Activated CD8-positive, alpha-beta memory T cell treated with anti-CD3 and anti-CD28 coated beads, Interleukin-2, amount 10 ng/mL, durations not matched to agents 7 days and 5 days (primary cell): ENCODE data around the gene PDZRN3. TPM values are rescaled to one million over a fixed set of nuclear protein-coding genes. Genes with fewer than 3 reads are reported as not detected.

Source experiments
- ATAC-seq: fragments of 150-1000 bp; cut with Tn5 transposase; one replicate; pipeline ENCODE4 v1.10.0; 2021; ENCODE audit warnings: moderate library complexity
- CTCF ChIA-PET: fragments of 350-600 bp; sonication (Branson Sonifier 250); formaldehyde crosslinking; loops from one replicate; lab custom pipeline; 2021; ENCODE audit warnings: antibody characterized with exemption; lab: Charles Lee
- DNase-seq: peaks from one replicate; pipeline ENCODE4 v3.0.0-alpha.2; 2020
- H3K27ac Mint-ChIP-seq: one replicate; pipeline ENCODE4 v1.8.0; 2021; ENCODE audit warnings: mild to moderate bottlenecking, mixed read lengths
- H3K27me3 Mint-ChIP-seq: one replicate; pipeline ENCODE4 v1.8.0; 2021; ENCODE audit warnings: mixed read lengths
- H3K36me3 Mint-ChIP-seq: one replicate; pipeline ENCODE4 v1.8.0; 2021; ENCODE audit warnings: mild to moderate bottlenecking, mixed read lengths
- H3K4me1 Mint-ChIP-seq: one replicate; pipeline ENCODE4 v1.8.0; 2021; ENCODE audit warnings: mixed read lengths
- H3K4me3 Mint-ChIP-seq: one replicate; pipeline ENCODE4 v1.8.0; 2021; ENCODE audit warnings: mild to moderate bottlenecking, moderate library complexity, mixed read lengths
- H3K9me3 Mint-ChIP-seq: one replicate; pipeline ENCODE4 v1.8.0; 2022; ENCODE audit warnings: low read depth, mixed read lengths
- total RNA-seq, 2 experiments: library from RNA; stranded (reverse); gene quantifications; one replicate each; pipeline ENCODE4 v1.2.3, GENCODE V29; 2021

The PDZRN3 gene
- total RNA-seq, 2 experiments from 2014 or later = not detected

DNA sequence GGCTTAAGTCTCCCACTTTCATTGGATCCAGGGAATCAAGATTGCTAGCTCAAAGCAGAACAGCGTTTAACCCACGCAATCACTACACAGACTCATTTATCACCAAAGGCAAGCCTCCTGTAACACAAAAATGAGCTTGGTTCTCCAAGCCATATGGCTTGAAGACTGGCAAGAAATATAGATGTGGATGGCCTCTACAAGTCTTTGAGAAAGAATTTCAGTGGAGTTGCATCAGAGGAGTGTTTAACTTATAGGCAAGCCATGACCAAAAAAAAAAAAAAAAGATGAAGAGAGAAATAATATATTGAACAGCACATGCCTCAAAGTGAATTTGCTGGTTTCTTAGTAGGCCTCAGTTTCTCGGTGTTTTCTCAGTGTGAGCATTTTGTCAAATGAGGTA, 27.3 kb downstream of the PDZRN3 start:
- Mint-ChIP-seq H3K9me3 (peaks cover 3% of the 10 kb centered on the region), H3K4me1 (no peaks in the 10 kb centered on the region), H3K36me3 (no peaks in the 10 kb centered on the region), H3K27ac (no peak overlapping the region), H3K4me3 (no peak overlapping the region), H3K27me3 (no peaks in the 10 kb centered on the region)
- CTCF ChIA-PET = no interaction called here
- ATAC-seq (no peak), DNase-seq (no peak)

DNA sequence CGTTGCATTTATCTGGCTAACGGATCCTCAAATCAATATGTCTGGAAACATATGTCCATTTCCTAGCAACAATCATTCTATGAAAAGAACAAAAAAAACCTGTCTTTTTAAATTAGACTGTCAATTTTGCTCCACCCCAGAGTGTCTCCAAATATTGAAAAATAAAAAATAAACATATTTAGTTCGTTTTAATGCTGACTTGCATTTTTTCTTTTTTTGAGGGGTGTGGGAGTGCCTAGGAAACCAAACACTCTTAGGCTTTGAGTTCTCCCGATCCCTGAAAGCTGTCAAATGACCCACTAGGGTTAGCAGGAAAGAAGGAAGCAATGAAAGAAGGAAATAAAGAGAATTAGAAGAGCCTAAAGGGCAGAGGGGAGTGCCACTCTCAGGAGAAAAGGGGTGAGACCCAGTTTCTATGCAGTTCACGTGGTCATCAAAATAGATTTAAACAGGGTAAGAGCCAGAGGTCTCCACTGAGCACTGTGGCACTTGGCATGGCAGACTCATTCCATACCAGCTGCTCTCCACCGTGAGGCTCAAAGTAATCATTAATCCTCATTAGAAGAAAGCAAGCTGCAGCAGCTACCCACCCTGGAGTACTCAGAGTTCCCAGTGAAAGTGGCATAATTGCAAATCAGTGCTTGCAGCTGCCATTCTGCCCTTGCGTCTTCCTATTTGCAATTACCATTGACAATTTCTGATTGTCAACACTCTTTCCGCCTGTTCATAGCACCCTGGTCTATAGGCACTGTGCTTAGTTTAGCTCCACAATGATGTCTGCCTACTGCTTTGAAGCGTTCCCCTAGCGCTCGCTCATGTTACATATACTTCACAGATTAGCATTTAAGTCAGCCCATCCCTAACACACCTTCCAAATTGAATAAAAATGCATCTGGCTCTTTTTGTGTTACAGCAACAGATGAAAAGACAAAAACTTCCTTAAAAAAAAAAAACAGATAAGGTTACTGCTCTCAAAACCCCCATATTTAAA, 32.3 kb downstream of the PDZRN3 start:
- Mint-ChIP-seq H3K27ac (no peak overlapping the region), H3K27me3 (no peaks in the 10 kb centered on the region), H3K4me1 (no peaks in the 10 kb centered on the region), H3K36me3 (no peaks in the 10 kb centered on the region), H3K4me3 (no peak overlapping the region), H3K9me3 (peaks cover 2% of the 10 kb centered on the region)
- CTCF ChIA-PET = no interaction called here
- DNase-seq (no peak), ATAC-seq (no peak)

DNA sequence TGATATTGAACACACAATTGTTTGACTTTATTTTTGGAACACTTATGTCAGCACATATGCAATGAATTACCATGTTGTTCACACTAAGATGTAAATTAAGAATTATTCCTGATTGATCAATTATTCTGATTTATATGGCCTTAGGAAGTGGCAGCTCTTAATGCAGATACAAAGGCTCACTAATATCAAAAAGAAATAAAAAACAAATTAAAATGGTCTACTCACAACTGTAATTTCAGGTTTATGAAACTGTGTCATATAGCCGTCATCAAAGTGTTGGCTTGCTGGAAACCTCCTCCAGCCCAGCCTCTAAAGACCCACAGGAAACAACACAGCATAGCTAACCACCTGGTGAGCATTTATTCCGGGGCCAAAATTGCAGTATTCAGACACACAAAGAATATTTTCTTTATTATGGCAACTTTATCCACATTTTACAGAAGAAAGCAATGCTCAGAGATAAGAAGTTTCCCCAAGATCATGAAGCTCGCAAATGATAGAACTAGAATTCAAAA, 33.4 kb downstream of the PDZRN3 start:
- DNase-seq (no peak), ATAC-seq (no peak)
- H3K36me3 Mint-ChIP-seq = no peaks in the 10 kb centered on the region
- H3K4me1 Mint-ChIP-seq = no peaks in the 10 kb centered on the region
- H3K27me3 Mint-ChIP-seq = no peaks in the 10 kb centered on the region
- H3K27ac Mint-ChIP-seq = no peak overlapping the region
- peaks cover 2% of the 10 kb centered on the region for H3K9me3 Mint-ChIP-seq
- CTCF ChIA-PET = no interaction called here
- no peak overlapping the region for H3K4me3 Mint-ChIP-seq

DNA sequence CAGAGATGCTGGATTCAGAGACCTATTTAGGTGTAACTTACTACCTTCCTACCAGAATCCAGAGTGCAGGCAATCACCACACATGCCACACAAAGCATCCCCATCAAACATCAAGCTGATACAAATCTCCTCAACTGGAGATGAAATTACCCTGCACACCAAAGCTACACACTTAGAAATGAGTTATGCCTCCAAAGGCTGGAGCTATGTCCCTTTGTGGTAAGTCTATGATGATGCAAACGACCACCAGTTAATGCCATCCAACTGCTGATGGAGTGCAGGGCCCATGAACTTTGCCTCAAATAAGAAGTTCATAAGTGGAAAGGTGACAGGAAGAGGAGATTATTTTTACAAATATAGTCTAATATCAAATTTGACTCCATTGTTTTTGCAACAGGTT, 38.1 kb downstream of the PDZRN3 start:
- H3K9me3 Mint-ChIP-seq = peaks cover 2% of the 10 kb centered on the region
- no peaks in the 10 kb centered on the region for H3K27me3 Mint-ChIP-seq
- H3K4me1 Mint-ChIP-seq = no peaks in the 10 kb centered on the region
- CTCF ChIA-PET = no interaction called here
- DNase-seq (no peak), ATAC-seq (no peak)
- H3K27ac Mint-ChIP-seq = no peak overlapping the region
- H3K36me3 Mint-ChIP-seq = no peaks in the 10 kb centered on the region
- no peak overlapping the region for H3K4me3 Mint-ChIP-seq

DNA sequence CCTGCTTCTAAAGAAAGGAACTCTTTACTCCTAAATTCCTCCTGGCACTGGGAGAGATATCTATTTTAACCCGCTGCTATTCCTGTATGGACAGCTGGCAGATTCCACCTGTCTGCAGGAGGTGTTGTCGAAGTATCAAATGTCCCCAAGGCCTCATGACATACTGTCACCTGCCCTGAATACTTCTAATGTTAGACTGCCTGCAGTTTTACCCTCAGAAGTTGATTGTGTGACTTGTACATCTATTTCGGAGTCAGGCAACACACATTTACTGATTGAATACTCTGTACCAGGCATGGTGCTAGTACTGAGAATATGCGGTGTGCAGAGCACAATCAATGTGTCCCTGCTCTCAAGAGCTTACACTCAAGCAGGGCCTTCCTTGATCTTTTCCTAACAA, 38.6 kb downstream of the PDZRN3 start:
- no peak for DNase-seq
- Mint-ChIP-seq H3K9me3 (peaks cover 2% of the 10 kb centered on the region), H3K27ac (no peak overlapping the region), H3K27me3 (no peaks in the 10 kb centered on the region), H3K4me3 (no peak overlapping the region), H3K36me3 (no peaks in the 10 kb centered on the region), H3K4me1 (no peaks in the 10 kb centered on the region)
- CTCF ChIA-PET = no interaction called here
- no peak for ATAC-seq

DNA sequence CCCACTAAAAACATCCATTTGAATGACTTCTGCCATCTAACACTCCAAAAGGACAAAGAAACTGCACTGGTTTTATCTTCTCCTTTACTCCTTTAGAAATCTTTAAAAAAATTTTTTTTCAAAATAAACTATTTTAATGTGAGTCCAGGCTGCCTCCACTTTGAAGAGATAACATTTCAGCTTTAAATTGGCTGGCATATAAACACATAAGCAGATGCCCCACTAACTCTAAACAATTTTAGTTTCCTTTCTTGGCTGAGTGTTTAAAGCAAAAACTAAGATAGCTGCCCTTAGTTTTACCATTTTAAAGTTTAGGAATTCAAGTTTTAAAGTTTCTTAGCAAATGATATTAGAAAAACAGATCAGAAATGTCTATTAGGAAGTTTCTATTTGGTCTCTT, 39.9 kb downstream of the PDZRN3 start:
- no peaks in the 10 kb centered on the region for H3K4me1 Mint-ChIP-seq
- no peak overlapping the region for H3K27ac Mint-ChIP-seq
- no peaks in the 10 kb centered on the region for H3K27me3 Mint-ChIP-seq
- ATAC-seq (no peak), DNase-seq (no peak)
- no peaks in the 10 kb centered on the region for H3K36me3 Mint-ChIP-seq
- peaks cover 2% of the 10 kb centered on the region for H3K9me3 Mint-ChIP-seq
- CTCF ChIA-PET = no interaction called here
- no peak overlapping the region for H3K4me3 Mint-ChIP-seq

DNA sequence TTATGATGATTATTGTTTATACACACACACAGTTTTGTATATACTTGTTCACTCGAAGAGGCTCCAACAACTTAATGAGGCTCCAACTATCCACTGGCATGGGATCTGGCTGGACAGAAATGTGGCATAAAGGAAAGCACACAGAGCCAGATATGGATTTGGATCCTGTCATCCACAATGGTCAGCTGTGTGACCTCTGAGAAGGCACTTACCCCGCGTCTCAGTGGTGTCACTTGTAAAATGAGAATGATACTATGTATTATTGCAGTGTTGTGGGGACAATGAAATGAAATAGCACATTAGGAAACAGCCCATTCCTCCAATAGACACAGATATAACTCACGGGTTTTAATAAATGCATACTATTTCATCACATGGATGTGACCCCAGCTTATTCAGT, 42.2 kb downstream of the PDZRN3 start:
- CTCF ChIA-PET = no interaction called here
- DNase-seq (no peak), ATAC-seq (no peak)
- no peaks in the 10 kb centered on the region for H3K27me3 Mint-ChIP-seq
- H3K36me3 Mint-ChIP-seq = no peaks in the 10 kb centered on the region
- no peaks in the 10 kb centered on the region for H3K4me1 Mint-ChIP-seq
- H3K4me3 Mint-ChIP-seq = no peak overlapping the region
- H3K9me3 Mint-ChIP-seq = no peaks in the 10 kb centered on the region
- H3K27ac Mint-ChIP-seq = no peak overlapping the region

DNA sequence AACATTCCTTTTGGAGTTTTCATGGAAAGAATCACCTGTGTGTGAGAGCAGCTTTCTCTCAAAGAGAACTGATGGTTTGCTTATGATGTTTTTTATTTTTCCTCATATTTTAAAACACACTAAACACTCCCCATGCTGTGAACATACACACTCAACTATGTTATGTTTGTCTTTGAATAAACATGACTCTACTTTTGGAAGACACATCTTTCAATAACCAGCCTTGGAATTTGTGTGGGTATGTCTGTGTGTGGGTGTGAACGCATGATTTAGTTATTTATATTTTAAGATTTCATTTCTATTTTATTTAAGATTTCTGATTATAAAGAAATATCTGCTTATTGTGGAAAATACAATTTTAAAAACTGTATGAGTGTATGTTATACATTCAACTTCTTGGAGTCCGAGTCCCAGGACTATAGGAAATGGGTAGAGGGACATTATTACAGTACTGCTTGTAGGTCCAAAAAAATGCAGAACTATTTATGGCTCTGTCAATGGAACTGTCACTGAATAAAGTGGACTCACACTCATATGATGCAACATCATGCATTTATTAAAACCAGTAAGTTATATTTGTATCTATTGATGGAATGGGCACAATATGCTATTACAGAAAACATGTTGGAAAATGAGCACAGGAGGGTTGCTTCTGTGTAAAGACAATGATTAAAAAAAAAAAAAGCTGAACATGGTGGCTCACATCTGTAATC, 43.5 kb downstream of the PDZRN3 start:
- H3K27ac Mint-ChIP-seq = no peak overlapping the region
- no peaks in the 10 kb centered on the region for H3K4me1 Mint-ChIP-seq
- no peaks in the 10 kb centered on the region for H3K36me3 Mint-ChIP-seq
- CTCF ChIA-PET = no interaction called here
- ATAC-seq = no peak
- no peak overlapping the region for H3K4me3 Mint-ChIP-seq
- H3K9me3 Mint-ChIP-seq = no peaks in the 10 kb centered on the region
- no peak for DNase-seq
- H3K27me3 Mint-ChIP-seq = no peaks in the 10 kb centered on the region

DNA sequence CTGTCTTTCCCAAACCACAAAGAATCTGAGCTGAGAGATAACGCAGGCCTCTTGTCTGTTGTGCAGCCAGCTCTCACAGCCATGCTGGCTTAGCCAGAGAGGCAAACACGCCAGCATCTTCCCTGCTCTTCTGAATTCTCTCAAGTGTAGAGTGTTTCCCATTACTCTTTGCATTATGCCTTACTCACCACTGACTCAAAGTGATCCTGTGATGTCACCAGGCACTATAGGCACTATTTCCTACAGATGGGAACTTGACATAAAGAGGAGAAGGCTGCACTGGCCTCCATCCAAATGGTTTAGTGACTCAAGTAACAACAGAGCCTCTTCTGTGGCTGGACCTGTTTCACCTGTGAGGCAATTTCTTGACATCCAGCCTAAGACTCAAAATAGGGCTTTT, 44.4 kb downstream of the PDZRN3 start:
- ATAC-seq (no peak), DNase-seq (no peak)
- Mint-ChIP-seq H3K27me3 (no peaks in the 10 kb centered on the region), H3K4me3 (no peak overlapping the region), H3K36me3 (no peaks in the 10 kb centered on the region), H3K4me1 (no peaks in the 10 kb centered on the region), H3K9me3 (no peaks in the 10 kb centered on the region), H3K27ac (no peak overlapping the region)
- CTCF ChIA-PET = no interaction called here

DNA sequence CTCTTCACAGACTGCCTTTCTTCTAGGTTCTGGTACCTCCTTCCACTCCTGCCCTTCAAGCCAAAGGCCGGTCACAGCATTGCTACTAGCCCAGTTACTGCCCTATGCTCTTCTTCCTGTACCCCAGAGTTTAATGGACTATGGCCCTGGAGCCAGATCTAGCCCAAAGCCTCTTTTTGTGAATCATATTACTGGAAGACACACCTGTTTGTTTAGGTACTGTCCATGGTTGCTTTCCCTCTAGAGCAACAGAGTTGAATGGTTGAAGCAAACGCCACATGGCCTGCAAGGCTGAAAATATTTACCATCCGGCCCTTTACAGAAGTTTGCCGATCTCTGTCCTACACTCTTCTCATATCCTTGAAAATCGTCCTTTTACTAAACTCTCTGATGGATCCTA, 47.0 kb downstream of the PDZRN3 start:
- no peaks in the 10 kb centered on the region for H3K27me3 Mint-ChIP-seq
- no peak overlapping the region for H3K27ac Mint-ChIP-seq
- DNase-seq (no peak), ATAC-seq (no peak)
- CTCF ChIA-PET = no interaction called here
- no peaks in the 10 kb centered on the region for H3K9me3 Mint-ChIP-seq
- H3K36me3 Mint-ChIP-seq = no peaks in the 10 kb centered on the region
- H3K4me3 Mint-ChIP-seq = no peak overlapping the region
- no peaks in the 10 kb centered on the region for H3K4me1 Mint-ChIP-seq

DNA sequence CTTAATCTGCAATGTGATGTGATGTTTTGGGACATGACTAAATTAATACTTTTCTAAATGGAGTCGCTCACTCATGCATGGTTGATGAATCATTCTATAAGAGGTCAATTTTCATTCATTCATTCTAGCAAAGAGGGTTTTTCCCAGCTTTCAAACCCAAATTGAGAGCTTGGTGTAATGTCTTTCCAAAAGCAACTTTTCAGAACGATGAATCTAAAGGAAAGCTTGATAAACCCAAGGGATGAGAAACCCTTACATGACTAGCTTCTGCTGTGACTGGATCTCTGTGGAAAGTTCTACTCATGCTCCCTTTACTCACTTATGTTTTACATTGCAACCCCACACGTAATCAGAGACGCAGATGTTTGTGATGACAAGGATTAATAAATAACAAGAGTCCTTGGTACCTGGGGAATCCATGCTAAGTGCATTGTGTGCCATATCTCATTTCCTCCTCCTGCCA, 47.7 kb downstream of the PDZRN3 start:
- Mint-ChIP-seq H3K27ac (no peak overlapping the region), H3K27me3 (peaks cover 4% of the 10 kb centered on the region), H3K9me3 (no peaks in the 10 kb centered on the region), H3K36me3 (no peaks in the 10 kb centered on the region), H3K4me3 (no peak overlapping the region), H3K4me1 (no peaks in the 10 kb centered on the region)
- DNase-seq (no peak), ATAC-seq (no peak)
- CTCF ChIA-PET = no interaction called here

DNA sequence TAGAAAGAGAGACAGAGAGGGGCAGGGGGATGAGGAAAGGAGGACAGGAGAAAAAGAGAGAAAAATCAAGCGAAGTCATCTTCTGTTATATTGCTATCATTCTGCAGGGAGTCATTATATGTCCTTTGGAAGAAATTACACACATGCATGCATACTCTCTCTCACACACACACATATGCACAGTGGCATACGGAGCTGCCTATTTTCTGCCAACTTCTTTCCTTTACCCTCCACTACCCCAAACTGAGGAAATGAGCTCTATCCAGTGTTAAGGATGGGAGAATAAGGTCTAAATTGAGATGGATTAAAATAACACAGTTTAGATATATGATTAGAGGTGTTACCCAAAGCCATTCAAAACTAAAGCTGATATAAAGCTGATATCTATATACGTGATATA, 48.8 kb downstream of the PDZRN3 start:
- DNase-seq (no peak), ATAC-seq (no peak)
- Mint-ChIP-seq H3K27ac (no peak overlapping the region), H3K4me3 (no peak overlapping the region), H3K36me3 (no peaks in the 10 kb centered on the region), H3K4me1 (no peaks in the 10 kb centered on the region), H3K9me3 (no peaks in the 10 kb centered on the region), H3K27me3 (peaks cover 10% of the 10 kb centered on the region)
- CTCF ChIA-PET = no interaction called here

DNA sequence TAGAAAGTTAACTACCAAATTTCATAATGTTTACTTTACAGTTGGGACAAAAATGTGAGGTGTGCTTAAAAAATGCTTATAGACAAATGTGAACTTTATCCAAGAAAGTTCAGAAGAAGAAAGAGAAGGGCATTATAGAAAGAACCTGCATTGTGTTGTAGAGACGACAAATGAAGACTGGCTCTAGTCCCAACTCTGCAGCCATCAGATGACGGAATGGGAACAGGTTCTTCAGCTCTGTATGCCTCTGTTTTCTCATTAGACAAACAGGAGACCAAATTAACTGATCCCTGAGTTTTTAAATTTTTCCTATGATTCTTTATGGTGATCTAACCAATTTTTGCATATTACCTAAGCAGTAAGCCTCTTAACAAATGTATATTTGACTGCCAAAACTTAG, 49.2 kb downstream of the PDZRN3 start:
- Mint-ChIP-seq H3K9me3 (no peaks in the 10 kb centered on the region), H3K27me3 (peaks cover 13% of the 10 kb centered on the region), H3K36me3 (no peaks in the 10 kb centered on the region), H3K4me1 (no peaks in the 10 kb centered on the region), H3K27ac (no peak overlapping the region), H3K4me3 (no peak overlapping the region)
- DNase-seq (no peak), ATAC-seq (no peak)
- CTCF ChIA-PET = no interaction called here

DNA sequence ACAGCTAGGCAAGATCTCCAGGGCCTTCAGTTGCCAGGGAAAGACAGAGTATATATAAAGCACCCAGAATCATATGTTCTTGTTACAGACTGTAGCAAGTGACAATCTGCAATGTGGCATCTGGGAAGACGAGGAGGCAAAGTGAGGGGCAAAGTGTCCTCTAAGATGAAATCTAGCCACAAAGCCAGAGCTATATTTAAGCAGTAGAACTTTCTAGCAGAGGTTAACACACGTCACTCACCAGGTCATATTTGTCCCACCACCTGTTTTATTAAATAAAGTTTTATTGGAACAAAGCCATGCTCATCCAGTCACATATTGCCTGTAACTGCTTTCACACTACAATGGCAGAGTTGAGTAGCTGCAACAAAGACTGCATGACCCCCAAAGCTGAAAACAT, 51.5 kb downstream of the PDZRN3 start:
- Mint-ChIP-seq H3K27ac (no peak overlapping the region), H3K4me3 (no peak overlapping the region), H3K36me3 (no peaks in the 10 kb centered on the region), H3K27me3 (peaks cover 17% of the 10 kb centered on the region), H3K4me1 (no peaks in the 10 kb centered on the region), H3K9me3 (no peaks in the 10 kb centered on the region)
- CTCF ChIA-PET = no interaction called here
- no peak for ATAC-seq
- DNase-seq = no peak
